Measurements from ENCODE around the gene NCOA3.

The NCOA3 gene

DNA sequence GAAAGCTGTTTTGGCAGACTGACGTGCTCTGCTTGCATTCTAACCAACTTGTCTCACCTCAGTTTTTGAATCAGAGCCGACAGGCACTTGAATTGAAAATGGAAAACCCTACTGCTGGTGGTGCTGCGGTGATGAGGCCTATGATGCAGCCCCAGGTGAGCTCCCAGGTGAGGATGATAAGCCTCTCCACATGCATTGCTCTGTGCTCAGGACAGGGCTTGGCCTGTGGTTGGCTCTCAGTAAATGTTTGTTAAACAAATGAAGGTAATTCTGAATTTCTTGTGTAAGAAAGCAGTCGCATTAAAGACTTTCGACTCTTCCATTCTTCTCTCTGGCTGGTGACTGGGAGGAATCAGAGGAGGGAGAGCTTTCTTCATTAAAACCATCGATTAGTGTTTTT lies 147.3 kb downstream of the NCOA3 start:
- DNase-seq = no peak

GRCh38 chr20:47652301-47652700 lies 150.6 kb downstream of the NCOA3 start:
- no peak for DNase-seq

DNA sequence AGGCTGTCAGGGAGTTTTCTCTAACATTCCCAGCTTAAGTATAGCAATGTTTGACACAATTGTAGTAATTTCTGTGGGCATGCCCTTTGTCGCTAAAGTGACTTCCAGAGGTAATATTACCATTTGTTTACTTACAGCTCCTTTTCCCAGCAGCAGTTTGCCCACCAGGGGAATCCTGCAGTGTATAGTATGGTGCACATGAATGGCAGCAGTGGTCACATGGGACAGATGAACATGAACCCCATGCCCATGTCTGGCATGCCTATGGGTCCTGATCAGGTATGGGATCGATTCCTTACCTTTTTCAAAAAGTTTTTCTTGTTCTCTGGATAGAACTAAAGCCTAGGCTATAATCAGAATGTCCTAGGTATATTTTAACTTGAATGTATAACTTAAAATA lies 151.1 kb downstream of the NCOA3 start:
- DNase-seq = no peak

- DNase-seq = no peak
Observed at GRCh38 chr20:47653869-47654268, 152.2 kb downstream of the NCOA3 start.

DNA sequence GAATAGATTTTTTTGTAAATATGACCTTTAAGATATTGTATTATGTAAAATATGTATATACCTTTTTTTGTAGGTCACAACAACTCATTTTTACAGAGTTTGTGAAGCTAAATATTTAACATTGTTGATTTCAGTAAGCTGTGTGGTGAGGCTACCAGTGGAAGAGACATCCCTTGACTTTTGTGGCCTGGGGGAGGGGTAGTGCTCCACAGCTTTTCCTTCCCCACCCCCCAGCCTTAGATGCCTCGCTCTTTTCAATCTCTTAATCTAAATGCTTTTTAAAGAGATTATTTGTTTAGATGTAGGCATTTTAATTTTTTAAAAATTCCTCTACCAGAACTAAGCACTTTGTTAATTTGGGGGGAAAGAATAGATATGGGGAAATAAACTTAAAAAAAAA lies 152.7 kb downstream of the NCOA3 start:
- no peak for DNase-seq

GRCh38 chr20:47655635-47656034 lies 153.9 kb downstream of the NCOA3 start:
- no peak for DNase-seq

GRCh38 chr20:47656318-47656717 lies 154.6 kb downstream of the NCOA3 start:
- no peak for DNase-seq

DNA sequence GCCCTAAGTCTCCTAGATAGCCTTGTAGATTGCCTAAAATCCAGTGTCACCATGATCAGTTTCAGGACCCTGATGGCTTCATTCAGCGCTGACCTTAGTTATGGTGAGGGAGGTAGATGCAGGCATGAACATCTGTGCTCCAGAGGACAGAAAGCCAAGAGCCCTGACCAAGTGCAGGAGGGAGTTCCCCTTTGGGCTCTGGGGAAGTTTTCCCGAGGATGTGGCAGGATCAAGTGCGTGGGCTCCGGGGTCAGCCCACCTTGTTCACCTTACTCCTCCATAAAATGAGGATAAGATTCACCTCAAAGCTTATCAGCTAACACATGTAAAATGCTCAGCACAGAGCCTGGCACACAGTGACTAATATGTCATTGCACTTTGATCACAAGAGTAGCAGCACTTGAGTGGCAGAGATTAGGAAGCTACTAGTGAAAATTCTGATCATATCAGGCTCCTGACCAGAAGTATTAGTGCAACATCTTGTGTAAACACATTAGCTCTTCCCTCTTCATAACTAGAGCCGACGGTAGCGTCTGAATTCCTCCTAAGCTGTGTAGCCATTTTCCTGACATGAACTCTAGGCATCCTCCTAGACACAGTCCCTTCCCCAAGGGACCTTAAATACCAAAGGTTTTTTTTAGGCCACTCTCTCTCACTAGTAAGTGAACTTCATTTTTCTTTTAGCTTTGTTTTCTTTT lies 158.4 kb downstream of the NCOA3 start:
- DNase-seq = no peak

DNA sequence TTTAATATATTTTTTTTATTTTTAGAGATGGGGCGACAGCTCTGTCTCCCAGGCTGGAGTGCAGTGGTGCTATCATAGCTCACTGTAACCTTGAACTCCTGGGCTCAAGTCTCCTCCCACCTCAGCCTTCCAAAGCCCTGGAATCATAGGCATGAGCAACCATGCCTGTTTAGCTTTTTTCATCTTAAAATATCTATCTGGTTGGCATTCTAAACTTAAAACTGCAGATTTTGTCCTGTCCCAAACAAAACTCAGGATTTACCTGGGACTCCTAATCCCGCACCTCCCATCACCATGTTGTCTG lies 158.9 kb downstream of the NCOA3 start:
- DNase-seq = no peak

GRCh38 chr20:47660983-47661700 lies 159.5 kb downstream of the NCOA3 start:
- no peak for DNase-seq

GRCh38 chr20:47661714-47662113 lies 160.0 kb downstream of the NCOA3 start:
- no peak for DNase-seq

DNA sequence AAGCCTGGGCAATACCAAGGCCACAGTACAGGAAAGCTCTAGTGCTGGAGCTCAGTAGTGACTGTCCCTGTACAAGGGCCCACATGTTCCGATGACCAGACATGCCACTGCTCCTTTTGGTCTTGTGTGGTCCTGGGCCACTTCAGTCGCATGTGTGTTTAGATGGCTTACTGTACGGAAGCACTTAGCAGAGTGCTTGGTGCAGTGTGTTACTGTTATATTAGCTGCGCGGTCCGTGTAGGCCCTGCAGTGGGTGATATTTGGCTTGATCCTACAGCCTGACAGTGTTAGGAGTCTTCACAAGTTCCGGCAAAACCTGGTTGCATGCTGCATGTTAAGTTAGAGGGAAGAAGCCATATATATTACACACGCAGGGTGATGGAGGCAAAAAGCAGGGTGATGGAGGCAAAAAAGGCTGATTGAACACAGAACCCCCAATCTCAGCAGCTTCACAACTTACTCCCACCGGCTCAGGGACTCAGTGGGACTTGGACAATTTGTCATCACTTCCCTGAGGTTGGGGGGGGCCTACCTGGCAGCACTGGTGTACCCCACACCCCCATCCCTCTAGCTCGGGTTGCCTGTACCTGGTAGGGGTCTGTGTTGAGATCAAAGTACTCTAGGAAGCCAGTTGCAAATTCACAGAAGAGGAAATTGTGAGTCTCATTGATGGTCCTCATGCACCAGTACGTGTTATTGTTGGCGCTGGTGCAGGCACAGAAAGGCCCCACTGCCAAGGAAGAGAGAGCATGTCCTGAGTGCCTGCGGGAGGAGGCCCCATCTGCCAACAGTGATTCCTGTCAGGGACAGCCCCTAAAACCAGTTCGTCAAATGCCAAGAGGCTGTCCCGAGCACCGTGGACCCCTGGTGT lies 161.0 kb downstream of the NCOA3 start:
- no peak for DNase-seq

DNA sequence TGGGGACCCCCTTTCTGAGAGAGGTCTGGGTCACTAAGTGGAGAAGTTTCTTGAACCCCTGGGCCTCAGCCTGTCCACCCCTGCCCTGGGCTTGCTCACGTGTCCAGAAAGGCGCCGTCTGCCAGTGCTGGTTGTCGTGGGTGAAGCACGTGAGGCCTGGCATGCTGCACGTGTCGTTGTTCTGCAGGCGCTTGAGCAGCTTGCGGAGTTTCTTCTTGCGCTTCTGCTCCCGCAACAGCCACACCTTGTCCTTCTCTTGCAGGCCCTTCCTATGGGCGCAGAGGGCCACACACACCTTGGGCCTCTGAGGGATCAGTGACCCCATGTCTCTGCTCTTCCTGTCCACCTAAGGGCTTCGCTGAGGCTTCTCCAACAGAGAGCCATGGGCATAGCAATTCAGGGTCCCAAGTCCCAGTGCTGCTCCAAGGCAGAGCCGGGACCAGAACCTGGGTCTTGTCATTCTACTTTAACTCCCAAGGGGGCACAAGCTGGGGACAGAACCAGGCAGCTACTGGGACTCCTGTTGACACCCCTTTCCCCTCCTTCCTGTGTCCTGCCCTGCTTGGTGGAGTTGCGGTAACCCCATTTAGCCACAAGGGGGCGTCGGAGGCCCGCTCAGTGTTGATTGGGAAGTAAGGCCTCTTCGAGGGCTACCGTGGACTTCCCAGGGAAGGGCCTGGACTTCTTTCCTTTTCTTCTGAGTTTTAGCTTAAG lies 161.8 kb downstream of the NCOA3 start:
- peak; percentile 64 to 75 for DNase-seq

GRCh38 chr20:47664068-47664437 lies 162.4 kb downstream of the NCOA3 start:
- no peak for DNase-seq

GRCh38 chr20:47664744-47665143 lies 163.1 kb downstream of the NCOA3 start:
- no peak for DNase-seq

GRCh38 chr20:47665221-47665991 lies 163.7 kb downstream of the NCOA3 start:
- no peak for DNase-seq

- DNase-seq = no peak
Observed at GRCh38 chr20:47666304-47666703, 164.6 kb downstream of the NCOA3 start.

- DNase-seq = no peak
Observed at GRCh38 chr20:47667086-47667485, 165.4 kb downstream of the NCOA3 start.

- DNase-seq = no peak
Observed at GRCh38 chr20:47667531-47668312, 166.0 kb downstream of the NCOA3 start.

DNA sequence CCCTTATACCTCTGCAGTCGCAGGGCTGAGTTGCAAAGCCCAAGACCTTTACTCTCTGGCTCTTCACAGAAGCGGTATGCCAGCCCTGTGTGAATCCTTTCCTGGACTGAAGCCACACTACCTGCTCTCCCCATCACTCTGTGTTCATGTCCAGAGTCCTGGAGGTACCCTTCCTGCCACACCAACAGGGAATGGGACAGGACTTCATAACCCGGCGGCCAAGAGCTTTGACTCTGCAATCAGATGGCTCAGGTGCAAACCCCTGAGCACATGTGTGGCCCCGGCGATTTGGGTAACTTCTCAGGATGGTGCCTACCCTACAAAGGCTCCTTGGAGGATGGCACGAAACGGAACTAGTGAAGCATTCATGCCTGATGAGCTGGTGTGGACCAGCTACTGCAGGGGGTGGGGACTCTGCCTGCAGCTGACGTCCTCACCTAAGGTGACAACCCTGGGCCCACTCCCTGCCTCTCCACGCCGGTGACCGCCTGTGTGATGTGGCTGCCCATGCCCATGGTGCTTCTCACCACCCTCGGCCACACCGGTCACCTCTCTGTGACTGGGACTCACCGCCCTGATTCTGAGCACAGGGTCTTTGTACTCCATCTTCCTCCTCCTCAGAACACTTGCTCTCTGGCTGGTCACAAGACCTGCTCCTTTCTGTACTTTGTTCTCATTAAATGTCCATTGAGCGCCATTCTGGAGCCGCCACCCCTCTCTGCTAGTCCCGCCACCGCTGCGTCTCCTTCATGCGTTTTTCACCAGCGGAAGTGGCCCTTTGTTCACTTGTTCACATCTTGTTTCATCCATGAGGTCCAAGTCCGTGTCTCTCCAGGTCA lies 166.8 kb downstream of the NCOA3 start:
- DNase-seq = no peak

DNA sequence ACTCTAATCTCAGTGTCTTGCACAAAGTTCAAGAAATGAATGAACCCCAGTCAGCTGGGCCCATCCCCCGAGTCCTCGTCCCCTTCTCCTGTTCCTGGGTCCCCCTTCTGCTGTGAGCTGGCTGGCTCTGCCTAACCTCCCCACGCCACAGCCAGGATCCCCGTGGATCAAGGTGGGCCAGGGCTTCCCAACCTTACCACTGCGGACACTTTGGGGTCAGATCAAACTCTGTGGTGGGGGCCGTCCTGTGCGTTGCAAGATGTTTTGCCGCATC lies 167.4 kb downstream of the NCOA3 start:
- DNase-seq = no peak

Data from CD4-positive, alpha-beta T cell treated with Interferon alpha-2 for 1 hour (primary cell).